Spleen (tissue), 13 donors: ENCODE data around the gene SSX5. TPM values are rescaled to one million over a fixed set of nuclear protein-coding genes. Genes with fewer than 3 reads are reported as not detected.
"Not testable (repeated sequence)": the region's sequence is repeated elsewhere in the genome, so short reads cannot be mapped to it uniquely, and the experiment has no call there.

Experiments
- DNase-seq: peaks from one replicate; pipeline ENCODE4 v3.0.0-alpha.2; 2020
- H3K27ac ChIP-seq, 8 donors: fragments of 200-600 bp; sonication (generic) in 7 of 8; 1 replicate in 4 of 8; 2 replicates in 4 of 8; pipeline versions ENCODE4 v1.5.0 to v1.8.0; 2016 to 2021; ENCODE audit warnings: inconsistent platforms in 4 of 8, mild to moderate bottlenecking in 4 of 8, moderate library complexity in 1 of 8
- H3K27me3 ChIP-seq, 7 donors: fragments of 200-600 bp; sonication (generic) in 6 of 7; replicated peaks in 1 of 7; 1 replicate in 4 of 7; 2 replicates in 3 of 7; pipeline versions ENCODE4 v1.5.0 to v1.8.0; 2016 to 2021; ENCODE audit warnings: inconsistent platforms in 3 of 7, mild to moderate bottlenecking in 1 of 7
- H3K36me3 ChIP-seq, 6 donors: fragments of 200-600 bp; sonication (generic) in 5 of 6; 1 replicate in 4 of 6; 2 replicates in 2 of 6; pipeline versions ENCODE4 v1.5.0 to v1.8.0; 2016 to 2021; ENCODE audit warnings: inconsistent platforms in 2 of 6
- H3K4me1 ChIP-seq, 6 donors: fragments of 200-600 bp; sonication (generic) in 5 of 6; 1 replicate in 3 of 6; 2 replicates in 3 of 6; pipeline versions ENCODE4 v1.5.0 to v1.8.0; 2016 to 2021; ENCODE audit warnings: inconsistent platforms in 3 of 6
- H3K4me3 ChIP-seq, 8 donors: fragments of 200-600 bp; sonication (generic) in 7 of 8; 1 replicate in 4 of 8; 2 replicates in 4 of 8; pipeline versions ENCODE4 v1.5.0 to v1.8.0; 2016 to 2021; ENCODE audit warnings: inconsistent platforms in 4 of 8, mild to moderate bottlenecking in 4 of 8, moderate library complexity in 2 of 8
- H3K9me3 ChIP-seq, 8 donors: fragments of 200-600 bp; sonication (generic) in 7 of 8; 1 replicate in 4 of 8; 2 replicates in 4 of 8; pipeline versions ENCODE4 v1.5.0 to v1.8.0; 2016 to 2021; ENCODE audit warnings: inconsistent platforms in 4 of 8
- CTCF ChIP-seq, 11 experiments: fragments of 200-600 bp in 7 of 11; fragments of 450-650 bp in 4 of 11; sonication (generic) in 4 of 11; IDR thresholded peaks in 8 of 11; conservative IDR thresholded peaks in 3 of 11; 1 replicate in 7 of 11; 2 replicates in 4 of 11; pipeline versions ENCODE4 v1.4.0 to v1.8.0; 2016 to 2021; ENCODE audit warnings: antibody characterized with exemption in 11 of 11, inconsistent platforms in 4 of 11, mild to moderate bottlenecking in 1 of 11
- POLR2A ChIP-seq, 3 donors: fragments of 450-650 bp; IDR thresholded peaks; one replicate each; pipeline ENCODE4 v1.5.1; 2017; ENCODE audit warnings: antibody characterized with exemption in 3 of 3, mild to moderate bottlenecking in 1 of 3
- POLR2AphosphoS5 ChIP-seq, 3 donors: sonication (generic); formaldehyde crosslinking; IDR thresholded peaks; one replicate each; pipeline ENCODE4 v1.5.1; 2017; ENCODE audit warnings: antibody characterized with exemption in 3 of 3
- WGBS, 5 donors: extraction: QIAGEN DNeasy Blood & Tissue Kit in 3 of 5; methylation state at CpG; one replicate each; pipeline versions ENCODE4 v1.1.5 to v1.1.7; 2013 to 2018; 5-methylcytosine and 5-hydroxymethylcytosine counted together
- intact Hi-C: fragments of 100-400 bp; cut with DNase I; formaldehyde crosslinking; loops from one replicate; pipeline ENCODE4 v1.15.0; 2023; ENCODE audit warnings: low total_unique reads
- long read RNA-seq, 2 donors: transcript quantifications; one replicate each; lab custom pipeline, GENCODE V29; 2026
- polyA plus RNA-seq, 3 donors: library from polyadenylated mRNA; stranded (reverse); fragments of 200-250 nt; gene quantifications; one replicate each; pipeline ENCODE4 v1.2.1, GENCODE V29; 2013
- total RNA-seq, 7 donors: library from RNA; depleted of rRNA in 3 of 7; stranded (reverse); fragments of >200 nt in 3 of 7; fragmentation: NEBNext Ultra II Directional in 4 of 7; extraction: Animal tissue kit (Norgen Biotek cat#: 25700) in 4 of 7; gene quantifications; one replicate each; pipeline versions ENCODE4 v1.1.0 to v1.2.1, GENCODE V29; 2016 to 2021
- donor health status: healthy with polysubstance abuse.
- donor health status: DM: no; HTN: no; CAD: no; lungs with moderate emphysema.
- donor health status: DM: no; HTN: no; CAD: no.
- donor health status: Bipolar disorder and iron deficiency.
- donor health status: healthy.
- donor health status: DM: no; HTN: no; CAD: no.
- donor health status: DM: yes; HTN: yes; CAD: no.

The SSX5 gene
- total RNA-seq = not detected
- under 1 TPM; 0.06 to 0.10 (median 0.07) TPM for polyA plus RNA-seq
- long read RNA-seq, donor 1 = 0 reads
- long read RNA-seq, donor 2 = 0 reads

- TF ChIP-seq POLR2A (IDR thresholded peaks at IDR 0.05) = no peak
- no peak for TF ChIP-seq CTCF (IDR thresholded peaks at IDR 0.05 in 8 of 11, conservative IDR thresholded peaks at IDR 0.05 in 3 of 11)
- TF ChIP-seq POLR2AphosphoS5 (IDR thresholded peaks at IDR 0.05) = no peak
- H3K27me3 ChIP-seq = no peaks in the 10 kb centered on the region
- no peaks in the 10 kb centered on the region for H3K9me3 ChIP-seq
- H3K4me1 ChIP-seq = no peaks in the 10 kb centered on the region
- H3K27ac ChIP-seq = no peak within 1 kb of the TSS
- DNase-seq = no peak
- 83 to 92% (median 89%) methylated on average over 12 of the region's 12 CpGs for WGBS, 5 donors
- intact Hi-C loops = no loop called here
- H3K36me3 ChIP-seq = no peaks in the 10 kb centered on the region
- H3K4me3 ChIP-seq = no peak within 1 kb of the TSS
Observed at GRCh38 chrX:48196745-48197201, at the start of gene SSX5. Gene SSX5 (minus strand): TSS chrX:48196795. CDS start chrX:48195358, 1,437 bp downstream.

GRCh38 chrX:48224196-48224595 lies 27.6 kb upstream of the SSX5 start:
- H3K36me3 ChIP-seq, H3K27ac ChIP-seq, DNase-seq, H3K27me3 ChIP-seq, H3K9me3 ChIP-seq, intact Hi-C loops, H3K4me3 ChIP-seq, H3K4me1 ChIP-seq: not testable (repeated sequence)
- WGBS, 5 donors = 83 to 96% (median 90%) methylated on average over 2 to 4 of the region's 4 CpGs

GRCh38 chrX:48214341-48214740 lies 17.7 kb upstream of the SSX5 start:
- H3K4me3 ChIP-seq, H3K27me3 ChIP-seq, H3K4me1 ChIP-seq, H3K36me3 ChIP-seq, H3K27ac ChIP-seq, intact Hi-C loops, DNase-seq, H3K9me3 ChIP-seq: not testable (repeated sequence)
- 3 to 23% (median 4%) methylated on average over 4 of the region's 4 CpGs for WGBS, 5 donors

- H3K36me3 ChIP-seq, DNase-seq, H3K4me1 ChIP-seq, H3K9me3 ChIP-seq, intact Hi-C loops, H3K4me3 ChIP-seq, H3K27me3 ChIP-seq: not testable (repeated sequence)
- 13 to 30% (median 22%) methylated on average over 5 of the region's 5 CpGs for WGBS, 5 donors
- H3K27ac ChIP-seq = peak overlapping the region in 3 of 8 donors; percentile 17 to 35 (median 21)
Observed at GRCh38 chrX:48190024-48190423, 6.6 kb downstream of the SSX5 start.

GRCh38 chrX:48181882-48182281 lies 14.7 kb downstream of the SSX5 start:
- H3K4me3 ChIP-seq, H3K27me3 ChIP-seq, DNase-seq, H3K4me1 ChIP-seq, H3K36me3 ChIP-seq, intact Hi-C loops, H3K27ac ChIP-seq, H3K9me3 ChIP-seq: not testable (repeated sequence)
- WGBS, 5 donors = 66 to 79% (median 71%) methylated on average over 4 to 5 of the region's 5 CpGs

- DNase-seq = no peak
- intact Hi-C loops = no loop called here
- WGBS, 5 donors = 88 to 100% (median 92%) methylated on average over 4 of the region's 4 CpGs
- peaks cover 0 to 4% (median 0%) of the 10 kb centered on the region in 7 donors for H3K27me3 ChIP-seq
- no peaks in the 10 kb centered on the region for H3K36me3 ChIP-seq
- no peak overlapping the region for H3K27ac ChIP-seq
- no peak overlapping the region for H3K4me3 ChIP-seq
- TF ChIP-seq POLR2A (IDR thresholded peaks at IDR 0.05) (no peak), POLR2AphosphoS5 (IDR thresholded peaks at IDR 0.05) (no peak), CTCF (IDR thresholded peaks at IDR 0.05 in 8 of 11, conservative IDR thresholded peaks at IDR 0.05 in 3 of 11) (no peak)
- H3K9me3 ChIP-seq = no peaks in the 10 kb centered on the region
- no peaks in the 10 kb centered on the region for H3K4me1 ChIP-seq
Observed at GRCh38 chrX:48180811-48181210, 15.8 kb downstream of the SSX5 start.
